Activated T-cell treated with anti-CD3 and anti-CD28 coated beads, Interleukin-2, amount 50 U/mL, for 24 hours (primary cell): Measurements from ENCODE around the gene FCAMR.

Experiments
- DNase-seq: peaks from one replicate; pipeline ENCODE4 v3.0.0-alpha.2; 2020
- H3K27ac Mint-ChIP-seq: 2 replicates; pipeline ENCODE4 v1.8.0; 2020; ENCODE audit warnings: mild to moderate bottlenecking, mixed read lengths
- H3K27me3 Mint-ChIP-seq: 2 replicates; pipeline ENCODE4 v1.8.0; 2020; ENCODE audit warnings: mixed read lengths
- H3K36me3 Mint-ChIP-seq: 2 replicates; pipeline ENCODE4 v1.8.0; 2020; ENCODE audit warnings: low read depth, mixed read lengths
- H3K4me1 Mint-ChIP-seq: 2 replicates; pipeline ENCODE4 v1.8.0; 2020; ENCODE audit warnings: low read depth, mixed read lengths
- H3K4me3 Mint-ChIP-seq: 2 replicates; pipeline ENCODE4 v1.8.0; 2020; ENCODE audit warnings: mild to moderate bottlenecking, moderate library complexity, mixed read lengths
- H3K9me3 Mint-ChIP-seq: 2 replicates; pipeline ENCODE4 v1.8.0; 2020; ENCODE audit warnings: mixed read lengths

The FCAMR gene

DNA sequence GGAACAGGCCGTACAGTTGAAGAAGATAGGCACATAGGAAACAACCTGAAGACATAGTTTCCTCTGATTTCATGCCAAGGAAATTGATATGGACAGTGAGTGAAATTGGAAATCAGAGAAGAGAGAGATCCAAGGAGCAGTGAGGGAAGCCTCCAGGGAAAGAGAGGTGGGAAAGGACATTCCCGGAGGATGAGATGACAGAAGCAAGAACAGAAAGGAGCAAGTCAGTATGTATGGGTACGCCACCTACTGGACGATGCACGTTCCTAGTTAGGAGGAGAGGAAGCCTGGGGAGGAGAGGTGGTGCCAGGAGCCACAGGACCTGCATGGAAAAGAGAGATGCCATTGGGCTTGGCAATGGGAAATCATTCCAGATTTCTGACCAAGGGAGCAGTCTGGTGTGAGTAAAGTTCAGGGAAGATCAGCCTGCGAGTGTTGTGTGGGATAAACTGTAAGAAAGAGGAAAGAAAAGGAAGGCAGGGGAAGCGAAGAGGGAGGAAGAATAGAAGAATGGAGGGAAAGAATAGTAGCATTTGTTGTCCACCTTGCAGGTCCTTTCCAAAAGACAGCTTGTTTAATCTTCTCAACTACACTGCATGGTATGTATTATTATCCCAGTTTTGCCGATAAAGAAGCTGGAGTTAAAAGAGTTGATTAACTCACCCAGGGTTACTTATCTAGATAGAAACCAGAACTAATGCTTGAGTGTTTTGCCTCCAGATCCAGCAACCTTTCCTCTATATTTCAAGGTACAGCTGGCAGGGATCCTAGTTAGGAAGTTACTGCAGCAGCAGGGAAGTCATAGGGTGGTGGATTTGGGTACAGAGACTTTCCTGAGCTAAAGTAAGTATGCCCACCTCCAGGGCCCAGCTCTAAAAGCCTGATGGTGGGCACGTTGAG, 34.9 kb upstream of the FCAMR start:
- Mint-ChIP-seq H3K36me3 (no peaks in the 10 kb centered on the region), H3K27me3 (peaks cover 4% of the 10 kb centered on the region), H3K27ac (no peak overlapping the region), H3K9me3 (no peaks in the 10 kb centered on the region), H3K4me1 (peaks cover 1% of the 10 kb centered on the region), H3K4me3 (no peak overlapping the region)
- peak; percentile 45 for DNase-seq

DNA sequence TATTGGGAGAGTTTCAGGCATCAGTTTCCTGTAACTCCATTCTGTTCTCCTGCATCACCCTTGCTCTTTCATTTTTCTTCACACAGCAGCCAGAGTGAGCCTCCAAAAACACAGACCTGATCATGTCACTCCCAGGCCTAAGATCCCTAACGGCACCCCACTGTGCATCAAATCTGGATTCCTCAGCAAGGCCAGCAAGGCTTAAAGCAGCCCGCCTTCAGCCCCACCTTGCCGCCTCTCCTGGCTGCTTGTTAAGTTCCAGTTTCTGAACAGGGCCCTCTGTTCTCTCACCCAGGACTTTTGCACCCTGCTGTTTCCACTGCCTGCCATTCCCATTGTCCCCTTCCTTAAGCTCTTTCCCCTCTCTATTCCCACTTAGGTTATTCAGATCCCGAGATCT, 33.0 kb upstream of the FCAMR start:
- no peaks in the 10 kb centered on the region for H3K9me3 Mint-ChIP-seq
- no peak overlapping the region for H3K27ac Mint-ChIP-seq
- no peak overlapping the region for H3K4me3 Mint-ChIP-seq
- peaks cover 4% of the 10 kb centered on the region for H3K27me3 Mint-ChIP-seq
- no peak for DNase-seq
- no peaks in the 10 kb centered on the region for H3K36me3 Mint-ChIP-seq
- peaks cover 1% of the 10 kb centered on the region for H3K4me1 Mint-ChIP-seq

DNA sequence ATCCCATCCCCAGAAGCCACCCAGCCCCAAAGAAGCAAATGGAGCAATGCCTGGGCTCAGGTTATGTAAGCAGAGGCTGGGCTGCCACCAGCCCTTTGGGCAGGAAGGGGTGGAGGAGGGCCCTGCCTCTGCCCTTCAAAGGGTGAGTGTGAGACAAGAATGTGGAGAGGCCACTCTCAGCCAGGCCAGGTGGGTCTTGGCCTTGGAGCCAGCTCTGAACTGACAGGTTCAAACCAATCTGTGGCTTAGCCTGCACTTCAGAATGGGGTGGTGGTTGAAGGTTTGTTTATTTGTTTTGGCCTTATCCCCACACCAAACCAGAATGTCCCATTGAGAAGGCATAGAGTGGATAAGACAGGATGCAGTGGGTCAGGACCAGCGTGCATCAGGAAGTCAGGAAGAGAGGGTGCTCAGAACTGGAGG, 32.5 kb upstream of the FCAMR start:
- Mint-ChIP-seq H3K36me3 (no peaks in the 10 kb centered on the region), H3K4me1 (peaks cover 1% of the 10 kb centered on the region), H3K9me3 (no peaks in the 10 kb centered on the region), H3K4me3 (no peak overlapping the region), H3K27me3 (peaks cover 4% of the 10 kb centered on the region), H3K27ac (no peak overlapping the region)
- no peak for DNase-seq

DNA sequence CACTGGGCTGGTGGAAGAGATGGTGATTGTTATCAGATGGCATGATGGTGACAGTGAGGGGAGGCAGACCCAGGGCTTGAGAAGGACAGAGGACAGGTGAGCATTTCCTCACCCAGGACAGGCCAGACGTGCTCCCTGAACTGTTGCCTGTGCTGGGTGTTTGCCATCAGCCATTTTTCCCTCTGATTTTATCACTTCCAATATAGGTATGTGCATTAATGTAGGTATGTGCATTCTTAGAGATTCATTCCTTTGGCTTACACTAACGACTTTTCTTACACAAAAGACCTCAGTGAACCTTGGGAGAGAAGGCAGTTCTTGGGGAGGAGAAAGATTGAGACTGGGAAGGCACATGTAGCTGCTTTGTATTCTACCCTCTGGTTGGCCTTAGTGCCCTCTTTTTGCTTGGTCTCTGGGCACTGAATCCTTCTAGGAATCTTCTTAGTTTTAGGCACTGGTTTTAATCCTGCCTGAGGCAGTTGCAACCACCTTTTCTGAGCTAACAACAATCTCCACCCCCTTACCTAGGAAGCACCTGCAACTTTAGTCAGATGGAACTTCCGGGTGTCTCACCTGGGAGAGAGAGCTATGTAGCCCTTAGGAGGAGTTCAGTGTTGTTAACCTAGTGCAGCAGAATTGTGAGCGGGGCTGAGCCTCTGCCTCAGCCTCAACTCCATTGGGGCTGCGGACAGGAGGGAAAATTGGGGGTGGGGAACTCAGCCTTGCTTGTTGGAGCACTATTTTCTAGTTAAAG, 31.4 kb upstream of the FCAMR start:
- H3K36me3 Mint-ChIP-seq, result no peaks in the 10 kb centered on the region
- no peak overlapping the region for H3K4me3 Mint-ChIP-seq
- DNase-seq, result no peak
- H3K27me3 Mint-ChIP-seq, result peaks cover 4% of the 10 kb centered on the region
- H3K27ac Mint-ChIP-seq, result no peak overlapping the region
- no peaks in the 10 kb centered on the region for H3K9me3 Mint-ChIP-seq
- H3K4me1 Mint-ChIP-seq, result peaks cover 1% of the 10 kb centered on the region

DNA sequence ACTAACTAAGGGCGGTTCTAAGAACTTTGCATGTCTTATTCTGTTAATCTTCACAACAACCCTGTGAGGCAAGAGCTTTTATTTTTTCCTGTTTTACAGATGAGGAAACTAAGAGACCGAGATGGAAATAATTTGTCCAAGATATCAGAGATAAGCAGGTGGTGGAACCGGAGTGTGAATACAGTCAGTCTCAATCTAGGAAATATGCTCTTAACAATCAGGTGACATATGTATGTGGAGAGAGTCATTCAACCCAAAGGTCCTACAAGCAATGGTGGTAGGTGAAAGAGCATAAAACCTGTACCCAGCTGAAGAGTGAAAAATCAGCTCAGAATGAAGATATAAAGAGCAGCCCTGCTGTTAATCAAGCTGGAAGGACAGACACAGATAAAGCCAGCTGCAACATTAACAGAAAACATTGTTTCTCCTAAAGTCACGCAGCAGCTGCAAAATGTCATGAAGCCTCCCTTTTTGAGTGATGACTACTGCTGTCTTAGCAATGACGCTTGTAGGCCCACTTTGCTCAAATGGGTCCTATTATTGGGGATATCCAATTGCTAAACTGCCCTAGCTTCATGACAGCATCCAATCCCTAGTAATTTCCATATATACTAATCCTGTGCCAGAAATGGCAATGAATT, 30.5 kb upstream of the FCAMR start:
- Mint-ChIP-seq H3K27me3 (peaks cover 2% of the 10 kb centered on the region), H3K9me3 (no peaks in the 10 kb centered on the region), H3K27ac (no peak overlapping the region), H3K36me3 (no peaks in the 10 kb centered on the region), H3K4me1 (peaks cover 1% of the 10 kb centered on the region), H3K4me3 (no peak overlapping the region)
- DNase-seq, result no peak

DNA sequence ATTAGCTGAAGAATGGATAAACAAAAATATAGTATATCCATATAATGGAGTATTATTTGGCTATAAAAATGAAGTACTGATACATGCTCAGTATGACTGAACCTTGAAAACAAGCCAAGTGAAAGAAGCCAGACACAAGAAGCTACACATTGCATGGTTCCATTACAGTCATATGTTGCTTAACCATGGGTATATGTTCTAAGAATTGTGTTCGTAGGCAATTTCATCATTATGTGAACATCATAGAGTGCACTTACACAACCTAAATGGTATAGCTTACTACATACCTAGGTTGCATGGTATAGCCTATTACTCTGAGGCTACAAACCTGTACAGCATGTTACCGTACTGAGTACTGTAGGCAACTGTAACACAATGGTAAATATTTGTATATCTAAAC, 28.6 kb upstream of the FCAMR start:
- no peak overlapping the region for H3K27ac Mint-ChIP-seq
- H3K4me3 Mint-ChIP-seq, result no peak overlapping the region
- no peaks in the 10 kb centered on the region for H3K27me3 Mint-ChIP-seq
- H3K4me1 Mint-ChIP-seq, result no peaks in the 10 kb centered on the region
- no peaks in the 10 kb centered on the region for H3K36me3 Mint-ChIP-seq
- DNase-seq, result no peak
- H3K9me3 Mint-ChIP-seq, result no peaks in the 10 kb centered on the region

DNA sequence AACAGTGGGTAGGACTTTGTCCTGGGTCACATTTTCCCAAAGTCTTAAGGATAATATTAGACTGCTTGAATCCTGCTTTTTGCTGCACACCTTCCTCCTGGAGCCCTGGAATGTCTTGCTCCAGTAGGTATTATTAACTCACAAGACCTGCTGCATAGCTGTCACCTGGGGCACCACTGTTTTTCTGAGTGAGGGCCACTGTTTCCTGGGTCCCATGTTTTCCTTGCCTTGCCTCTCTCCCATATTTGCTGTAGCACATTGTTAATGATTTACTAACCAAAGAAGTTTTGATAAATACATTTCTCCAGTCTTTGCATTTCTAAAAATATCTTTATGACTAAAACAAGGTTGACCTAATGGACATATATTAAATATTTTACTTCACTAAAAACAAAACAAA, 22.5 kb upstream of the FCAMR start:
- no peak overlapping the region for H3K27ac Mint-ChIP-seq
- H3K27me3 Mint-ChIP-seq, result peaks cover 14% of the 10 kb centered on the region
- no peaks in the 10 kb centered on the region for H3K9me3 Mint-ChIP-seq
- H3K4me3 Mint-ChIP-seq, result no peak overlapping the region
- no peaks in the 10 kb centered on the region for H3K36me3 Mint-ChIP-seq
- H3K4me1 Mint-ChIP-seq, result no peaks in the 10 kb centered on the region
- DNase-seq, result no peak

DNA sequence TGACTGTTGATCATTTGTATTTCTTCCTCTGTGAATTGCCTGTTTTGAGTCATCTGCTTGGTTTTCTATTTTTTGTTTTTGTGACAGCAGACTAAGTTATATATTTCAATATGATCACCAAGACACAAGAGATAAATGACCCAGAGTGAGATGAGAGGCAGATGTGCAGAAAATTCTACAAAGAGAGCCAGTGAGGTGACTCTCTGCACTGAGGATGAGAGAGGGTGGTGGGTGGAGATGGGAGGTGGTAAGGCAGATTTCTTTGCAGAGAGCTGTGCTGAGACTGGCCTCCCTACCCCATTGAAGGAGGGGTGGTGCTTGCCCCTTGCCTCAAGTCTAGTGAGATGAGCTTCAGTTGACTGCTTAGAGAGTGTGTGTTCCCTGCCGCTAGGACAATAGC, 17.6 kb upstream of the FCAMR start:
- Mint-ChIP-seq H3K4me1 (no peaks in the 10 kb centered on the region), H3K36me3 (no peaks in the 10 kb centered on the region), H3K9me3 (no peaks in the 10 kb centered on the region), H3K4me3 (no peak overlapping the region), H3K27me3 (peaks cover 24% of the 10 kb centered on the region), H3K27ac (no peak overlapping the region)
- no peak for DNase-seq

DNA sequence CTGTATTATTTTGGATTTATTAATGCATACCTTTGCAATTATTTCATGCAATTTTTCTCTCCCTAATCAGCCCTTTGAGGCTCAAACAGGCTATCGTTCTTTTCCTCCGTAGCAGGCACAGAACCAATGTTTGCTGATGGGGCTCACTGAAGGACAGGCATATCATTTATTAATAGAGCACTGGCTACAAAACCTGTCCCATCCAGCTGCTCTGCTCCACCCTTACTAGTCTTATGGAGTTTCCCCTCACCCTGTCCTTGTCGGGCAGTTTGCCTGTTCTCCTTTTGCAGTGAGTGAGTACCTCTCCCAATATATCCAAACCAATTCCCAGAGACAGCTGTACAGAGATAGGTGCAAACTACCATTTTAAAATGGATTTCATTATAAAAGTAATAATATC, 16.6 kb upstream of the FCAMR start:
- no peaks in the 10 kb centered on the region for H3K9me3 Mint-ChIP-seq
- H3K36me3 Mint-ChIP-seq, result no peaks in the 10 kb centered on the region
- no peak overlapping the region for H3K27ac Mint-ChIP-seq
- DNase-seq, result no peak
- no peak overlapping the region for H3K4me3 Mint-ChIP-seq
- H3K4me1 Mint-ChIP-seq, result no peaks in the 10 kb centered on the region
- peaks cover 15% of the 10 kb centered on the region for H3K27me3 Mint-ChIP-seq

DNA sequence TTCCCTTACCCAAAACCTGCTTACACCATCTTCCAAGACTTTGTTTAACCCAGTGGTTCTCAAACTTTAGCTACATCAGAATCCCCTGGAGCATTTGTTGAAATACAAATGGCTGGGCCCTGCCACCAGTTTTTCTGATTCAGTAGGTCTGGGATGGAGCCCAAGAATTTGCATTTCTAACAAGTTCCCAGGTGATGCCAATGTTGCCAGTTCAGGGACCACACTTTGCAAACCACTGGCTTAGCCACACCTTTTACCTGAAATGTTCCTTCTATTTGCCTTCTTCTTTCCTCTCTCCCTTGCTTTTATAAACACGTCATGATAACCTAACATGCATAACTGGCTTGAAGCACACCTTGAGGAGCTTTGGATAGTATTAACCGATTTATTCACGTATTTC, 16.1 kb upstream of the FCAMR start:
- Mint-ChIP-seq H3K9me3 (no peaks in the 10 kb centered on the region), H3K27me3 (peaks cover 13% of the 10 kb centered on the region), H3K4me3 (no peak overlapping the region), H3K27ac (no peak overlapping the region), H3K4me1 (no peaks in the 10 kb centered on the region), H3K36me3 (no peaks in the 10 kb centered on the region)
- no peak for DNase-seq

DNA sequence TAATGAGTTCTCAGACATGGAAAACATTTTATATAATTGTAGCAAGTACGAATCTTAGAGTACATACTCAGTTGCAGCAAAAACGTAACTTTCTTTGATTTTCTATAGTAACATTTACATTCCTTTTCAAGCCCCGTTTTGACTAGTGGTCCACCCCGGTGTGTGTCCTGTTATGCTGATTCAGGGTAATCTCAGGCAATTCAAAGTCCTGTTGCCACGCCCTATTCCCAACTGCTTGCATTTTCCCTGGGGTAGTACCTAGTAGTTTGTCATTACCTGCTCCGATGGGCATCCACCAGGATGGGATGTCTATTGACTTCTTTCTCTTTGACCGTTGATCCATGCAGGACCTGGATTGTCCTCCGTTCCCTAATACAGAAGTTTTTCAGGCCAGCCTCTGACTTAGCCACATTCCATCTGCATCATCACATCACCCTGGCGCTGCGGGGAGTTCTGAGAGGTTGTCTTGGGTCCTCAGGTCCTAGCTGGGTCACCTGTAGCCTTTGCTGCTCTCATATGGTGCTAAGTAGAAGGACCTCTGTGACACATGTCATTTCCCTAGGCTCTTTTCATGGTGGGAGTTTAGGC, 15.0 kb upstream of the FCAMR start:
- no peaks in the 10 kb centered on the region for H3K9me3 Mint-ChIP-seq
- no peak for DNase-seq
- no peak overlapping the region for H3K27ac Mint-ChIP-seq
- H3K4me1 Mint-ChIP-seq, result no peaks in the 10 kb centered on the region
- no peaks in the 10 kb centered on the region for H3K36me3 Mint-ChIP-seq
- peaks cover 13% of the 10 kb centered on the region for H3K27me3 Mint-ChIP-seq
- H3K4me3 Mint-ChIP-seq, result no peak overlapping the region

DNA sequence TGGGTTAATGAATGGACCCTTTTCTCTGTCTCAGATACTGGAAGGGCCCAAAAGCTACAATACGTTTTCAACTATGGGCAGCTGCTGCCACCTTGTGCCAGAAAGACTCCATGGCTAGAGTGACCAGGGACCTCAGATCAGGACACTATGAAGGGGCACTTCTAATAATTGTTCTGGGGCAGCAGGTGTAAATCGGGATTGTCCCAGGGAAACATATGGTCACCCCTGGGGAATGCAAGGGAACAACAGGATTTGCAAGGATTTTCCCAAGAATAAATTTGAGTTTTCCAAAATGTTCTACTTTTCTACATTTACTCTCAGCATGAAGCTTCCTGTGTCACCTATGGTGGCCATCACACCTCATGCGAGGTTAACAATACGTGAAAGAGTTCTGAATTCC, 12.0 kb upstream of the FCAMR start:
- Mint-ChIP-seq H3K27me3 (peaks cover 13% of the 10 kb centered on the region), H3K4me1 (peaks cover 5% of the 10 kb centered on the region), H3K36me3 (no peaks in the 10 kb centered on the region), H3K4me3 (no peak overlapping the region), H3K27ac (no peak overlapping the region), H3K9me3 (no peaks in the 10 kb centered on the region)
- DNase-seq, result peak; percentile 71

DNA sequence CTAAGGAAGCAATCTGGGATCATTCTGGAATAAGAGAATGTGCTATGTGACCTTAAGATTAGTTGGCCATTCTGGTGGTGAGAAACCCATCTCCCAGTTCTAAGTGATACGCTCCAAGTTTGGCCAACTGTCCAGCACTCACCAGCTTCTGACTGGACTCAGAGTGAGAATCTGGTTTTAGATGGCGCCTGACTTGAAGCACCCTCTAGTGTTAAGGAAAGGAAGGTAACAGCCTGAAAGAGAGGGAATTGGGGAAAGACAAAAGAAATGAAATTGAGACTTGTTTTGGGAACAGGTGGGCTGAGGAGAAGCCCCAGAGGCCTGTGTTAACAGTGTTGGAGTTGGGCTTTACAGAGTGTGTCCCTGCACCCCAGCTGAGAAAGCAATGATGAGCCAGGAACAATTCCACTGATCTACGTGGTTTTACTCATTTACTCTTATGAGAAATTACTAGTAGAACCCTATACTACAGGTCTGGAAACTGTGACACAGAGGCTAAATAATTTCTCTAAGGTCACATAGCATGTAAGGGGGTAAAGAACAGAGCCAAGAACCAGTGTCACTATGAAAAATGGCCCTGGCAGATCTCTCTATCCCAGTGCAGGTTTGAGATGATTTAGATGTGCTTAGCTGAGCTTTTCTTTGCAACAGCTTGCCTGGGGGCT, 9.3 kb upstream of the FCAMR start:
- Mint-ChIP-seq H3K4me1 (peaks cover 5% of the 10 kb centered on the region), H3K27me3 (peaks cover 7% of the 10 kb centered on the region), H3K36me3 (no peaks in the 10 kb centered on the region), H3K27ac (no peak overlapping the region), H3K4me3 (no peak overlapping the region), H3K9me3 (no peaks in the 10 kb centered on the region)
- DNase-seq, result no peak

DNA sequence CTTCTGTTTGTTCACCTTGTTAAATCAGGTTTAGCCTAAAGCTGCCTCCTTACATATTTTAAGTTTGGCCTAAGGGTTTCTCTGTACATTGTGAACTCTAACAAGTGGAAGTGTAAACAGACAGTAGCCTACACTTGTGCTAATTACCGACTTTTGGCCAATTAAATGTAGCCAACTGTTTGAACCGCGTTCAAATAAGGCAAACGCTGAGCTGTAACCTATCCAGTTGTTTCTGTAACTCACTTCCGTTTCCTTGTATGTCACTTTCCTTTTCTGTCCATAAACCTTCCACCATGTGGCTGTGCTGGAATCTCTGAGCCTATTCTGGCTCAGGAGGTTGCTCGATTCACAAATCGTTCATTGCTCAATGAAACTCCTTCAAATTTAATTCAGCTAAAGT, 8.0 kb upstream of the FCAMR start:
- H3K9me3 Mint-ChIP-seq, result no peaks in the 10 kb centered on the region
- peaks cover 4% of the 10 kb centered on the region for H3K27me3 Mint-ChIP-seq
- peaks cover 5% of the 10 kb centered on the region for H3K4me1 Mint-ChIP-seq
- H3K27ac Mint-ChIP-seq, result no peak overlapping the region
- H3K36me3 Mint-ChIP-seq, result no peaks in the 10 kb centered on the region
- DNase-seq, result no peak
- no peak overlapping the region for H3K4me3 Mint-ChIP-seq
